KMS-11 (cell line): ENCODE results near the gene ANK3.

Source experiments
- H2AFZ ChIP-seq: fragments of 200-600 bp; sonication (generic); 2 replicates; pipeline ENCODE4 v1.6.1; 2016; ENCODE audit warnings: antibody characterized with exemption, mixed run types, low read depth
- H3K27ac ChIP-seq: fragments of 200-600 bp; sonication (generic); 2 replicates; pipeline ENCODE4 v1.6.1; 2016; ENCODE audit warnings: mild to moderate bottlenecking, mixed run types
- H3K27me3 ChIP-seq: fragments of 200-600 bp; sonication (generic); 2 replicates; pipeline ENCODE4 v1.6.1; 2017; ENCODE audit warnings: mild to moderate bottlenecking, low read depth, mixed run types, moderate library complexity; ENCODE audit not compliant: insufficient read depth
- H3K36me3 ChIP-seq: fragments of 200-600 bp; sonication (generic); 2 replicates; pipeline ENCODE4 v1.6.1; 2017; ENCODE audit warnings: mild to moderate bottlenecking, mixed run types; ENCODE audit not compliant: insufficient read depth
- H3K4me1 ChIP-seq: fragments of 200-600 bp; sonication (generic); 2 replicates; pipeline ENCODE4 v1.6.1; 2016; ENCODE audit warnings: mild to moderate bottlenecking, low read depth, mixed run types; ENCODE audit not compliant: poor library complexity, severe bottlenecking
- H3K4me2 ChIP-seq: fragments of 200-600 bp; sonication (generic); 2 replicates; pipeline ENCODE4 v1.7.0; 2016; ENCODE audit warnings: mild to moderate bottlenecking, mixed run types
- H3K4me3 ChIP-seq: fragments of 200-600 bp; sonication (generic); IDR thresholded peaks from 2 replicates; pipeline ENCODE4 v1.6.1; 2017; ENCODE audit warnings: low read depth, low read length, mixed read lengths; ENCODE audit not compliant: insufficient read depth
- H3K79me2 ChIP-seq: fragments of 200-600 bp; sonication (generic); 2 replicates; pipeline ENCODE4 v1.6.1; 2016; ENCODE audit warnings: low read depth, mixed run types; ENCODE audit not compliant: insufficient read depth
- H3K9ac ChIP-seq: fragments of 200-600 bp; sonication (generic); 2 replicates; pipeline ENCODE4 v1.6.1; 2016; ENCODE audit warnings: mild to moderate bottlenecking, mixed run types
- H4K20me1 ChIP-seq: fragments of 200-600 bp; sonication (generic); 2 replicates; pipeline ENCODE4 v1.6.1; 2016; ENCODE audit warnings: mild to moderate bottlenecking, mixed run types; ENCODE audit not compliant: insufficient read depth
- TF ChIP-seq, protein P1 (sequence below): fragments of 200-600 bp; sonication (generic); conservative IDR thresholded peaks from 2 replicates; pipeline ENCODE4 v1.6.1; 2017; ENCODE audit warnings: low read depth, mild to moderate bottlenecking, antibody characterized with exemption, low read length, moderate library complexity, mixed read lengths

Gene ANK3

GRCh38 chr10:60291344-60291930, 98.2 kb downstream of the ANK3 start:
- Histone ChIP-seq H3K4me3 (no peak overlapping the region), H3K4me1 (peaks cover 94% of the 10 kb centered on the region), H3K36me3 (no peaks in the 10 kb centered on the region), H3K27me3 (no peaks in the 10 kb centered on the region), H3K27ac (no peak overlapping the region), H3K4me2 (no peak overlapping the region), H3K9ac (no peak overlapping the region), H4K20me1 (peaks cover 71% of the 10 kb centered on the region), H3K79me2 (peaks cover 96% of the 10 kb centered on the region), H2AFZ (no peak overlapping the region)
- TF ChIP-seq, protein P1, sequence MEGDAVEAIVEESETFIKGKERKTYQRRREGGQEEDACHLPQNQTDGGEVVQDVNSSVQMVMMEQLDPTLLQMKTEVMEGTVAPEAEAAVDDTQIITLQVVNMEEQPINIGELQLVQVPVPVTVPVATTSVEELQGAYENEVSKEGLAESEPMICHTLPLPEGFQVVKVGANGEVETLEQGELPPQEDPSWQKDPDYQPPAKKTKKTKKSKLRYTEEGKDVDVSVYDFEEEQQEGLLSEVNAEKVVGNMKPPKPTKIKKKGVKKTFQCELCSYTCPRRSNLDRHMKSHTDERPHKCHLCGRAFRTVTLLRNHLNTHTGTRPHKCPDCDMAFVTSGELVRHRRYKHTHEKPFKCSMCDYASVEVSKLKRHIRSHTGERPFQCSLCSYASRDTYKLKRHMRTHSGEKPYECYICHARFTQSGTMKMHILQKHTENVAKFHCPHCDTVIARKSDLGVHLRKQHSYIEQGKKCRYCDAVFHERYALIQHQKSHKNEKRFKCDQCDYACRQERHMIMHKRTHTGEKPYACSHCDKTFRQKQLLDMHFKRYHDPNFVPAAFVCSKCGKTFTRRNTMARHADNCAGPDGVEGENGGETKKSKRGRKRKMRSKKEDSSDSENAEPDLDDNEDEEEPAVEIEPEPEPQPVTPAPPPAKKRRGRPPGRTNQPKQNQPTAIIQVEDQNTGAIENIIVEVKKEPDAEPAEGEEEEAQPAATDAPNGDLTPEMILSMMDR = no peak

GRCh38 chr10:60290558-60290957, 99.1 kb downstream of the ANK3 start:
- H3K9ac ChIP-seq = no peak overlapping the region
- H4K20me1 ChIP-seq = peaks cover 64% of the 10 kb centered on the region
- H3K4me3 ChIP-seq = no peak overlapping the region
- no peak overlapping the region for H3K4me2 ChIP-seq
- no peaks in the 10 kb centered on the region for H3K27me3 ChIP-seq
- TF ChIP-seq, protein P1 = no peak
- no peak overlapping the region for H2AFZ ChIP-seq
- peaks cover 98% of the 10 kb centered on the region for H3K79me2 ChIP-seq
- peaks cover 94% of the 10 kb centered on the region for H3K4me1 ChIP-seq
- H3K27ac ChIP-seq = no peak overlapping the region
- no peaks in the 10 kb centered on the region for H3K36me3 ChIP-seq

DNA sequence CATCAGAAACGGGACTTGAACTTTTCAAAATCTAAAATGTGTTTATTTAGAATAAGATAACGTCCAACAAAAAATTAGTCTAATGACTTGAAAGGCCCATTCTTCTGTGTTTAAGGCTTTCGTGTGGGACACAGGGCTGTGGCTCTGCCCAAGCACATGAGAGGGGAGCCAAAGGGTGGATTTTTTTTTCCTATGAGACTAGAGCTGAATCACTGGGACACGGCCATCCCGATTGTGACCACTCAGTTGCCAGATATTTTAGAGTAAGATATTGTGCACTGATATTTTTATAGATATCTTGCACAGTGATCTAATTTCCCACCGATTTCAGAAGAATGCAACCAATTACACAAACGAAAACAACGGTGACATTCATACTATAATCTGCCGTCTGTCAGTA, 99.9 kb downstream of the ANK3 start:
- Histone ChIP-seq H3K27ac (no peak overlapping the region), H3K4me3 (no peak overlapping the region), H4K20me1 (peaks cover 64% of the 10 kb centered on the region), H3K27me3 (no peaks in the 10 kb centered on the region), H3K4me1 (peaks cover 94% of the 10 kb centered on the region), H3K4me2 (no peak overlapping the region), H3K9ac (no peak overlapping the region), H2AFZ (no peak overlapping the region), H3K79me2 (peaks cover 100% of the 10 kb centered on the region), H3K36me3 (no peaks in the 10 kb centered on the region)
- TF ChIP-seq, protein P1 = no peak

DNA sequence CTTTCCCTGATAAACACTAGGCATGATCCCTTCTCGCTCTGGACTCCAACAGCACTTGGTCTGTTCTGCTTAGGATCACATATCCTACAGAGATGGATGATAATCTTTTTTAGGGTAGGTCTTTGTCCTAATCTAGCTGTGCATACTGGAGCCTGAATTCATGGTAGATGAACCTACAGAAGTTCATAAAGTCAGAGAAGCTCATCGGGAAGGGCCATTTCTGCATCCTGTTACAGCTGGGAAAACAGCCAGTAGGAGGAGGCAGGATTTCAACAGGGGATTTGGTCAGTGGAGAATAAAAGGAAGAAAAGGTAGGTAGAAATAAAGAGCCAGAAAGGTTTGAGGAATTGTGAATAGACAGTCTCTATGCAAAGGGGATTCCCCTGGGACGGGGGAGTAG, 101.4 kb downstream of the ANK3 start:
- no peaks in the 10 kb centered on the region for H3K36me3 ChIP-seq
- no peak overlapping the region for H3K9ac ChIP-seq
- TF ChIP-seq, protein P1 = no peak
- peak overlapping the region; percentile 22; the same call in 1 of the 2 replicates for H3K4me2 ChIP-seq
- peaks cover 62% of the 10 kb centered on the region for H4K20me1 ChIP-seq
- H3K27ac ChIP-seq = no peak overlapping the region
- H3K79me2 ChIP-seq = peaks cover 97% of the 10 kb centered on the region
- H2AFZ ChIP-seq = no peak overlapping the region
- H3K27me3 ChIP-seq = no peaks in the 10 kb centered on the region
- H3K4me3 ChIP-seq = no peak overlapping the region
- peaks cover 80% of the 10 kb centered on the region for H3K4me1 ChIP-seq
